ENCODE data around the gene WDPCP.

Gene WDPCP

GRCh38 chr2:63073994-63074393, 514.3 kb downstream of the WDPCP start:
- no peak overlapping the region for H3K4me2 ChIP-seq
- TF ChIP-seq Cebpa-rat (IDR thresholded peaks at IDR 0.05), result no peak

DNA sequence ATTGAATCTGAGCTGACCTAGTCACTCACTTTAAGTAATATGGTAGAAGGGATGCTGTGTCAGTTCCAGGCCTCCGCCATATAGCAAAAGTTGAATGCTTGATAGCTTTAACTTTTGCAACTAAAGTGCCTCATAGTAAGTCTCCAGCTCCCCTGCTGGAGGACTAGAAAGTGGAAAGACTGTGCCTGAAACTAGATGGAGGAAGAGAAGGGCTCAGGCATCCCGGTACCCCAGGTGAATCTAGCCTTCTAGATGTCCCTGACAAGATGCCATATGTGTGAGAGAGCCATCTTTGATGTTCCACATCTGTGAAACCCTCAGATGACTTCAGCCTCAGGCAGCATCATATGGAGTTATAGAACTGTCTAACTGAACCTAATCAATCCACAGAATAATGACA, 516.6 kb downstream of the WDPCP start:
- peaks cover 2% of the 10 kb centered on the region for H3K27me3 ChIP-seq
- TF ChIP-seq Cebpa-rat (IDR thresholded peaks at IDR 0.05), result no peak
- H3K4me2 ChIP-seq, result no peak overlapping the region
- no peaks in the 10 kb centered on the region for H3K9me3 ChIP-seq
- H3K4me3 ChIP-seq, result no peak overlapping the region
- H3K36me3 ChIP-seq, result no peaks in the 10 kb centered on the region
- no peaks in the 10 kb centered on the region for H3K4me1 ChIP-seq
- H3K27ac ChIP-seq, result no peak overlapping the region
- no peaks in the 10 kb centered on the region for H4K20me1 ChIP-seq
- H3K9ac ChIP-seq, result no peak overlapping the region

More at GRCh38 chr2:63073994-63074393, 514.3 kb downstream of the WDPCP start:
- no peak overlapping the region for H3K9ac ChIP-seq
- no peaks in the 10 kb centered on the region for H3K9me3 ChIP-seq
- H3K27me3 ChIP-seq, result no peaks in the 10 kb centered on the region
- no peaks in the 10 kb centered on the region for H3K4me1 ChIP-seq
- H3K36me3 ChIP-seq, result no peaks in the 10 kb centered on the region
- no peaks in the 10 kb centered on the region for H4K20me1 ChIP-seq
- H3K27ac ChIP-seq, result no peak overlapping the region
- no peak overlapping the region for H3K4me3 ChIP-seq
